ENCODE measurements around the gene MAB21L4. TPM values are rescaled to one million over a fixed set of nuclear protein-coding genes. Genes with fewer than 3 reads are reported as not detected.
A peak's percentile ranks its signal among the peaks of the same experiment; 100 is the strongest.

Gene MAB21L4
- total RNA-seq, 1 experiment from 2014 or later: 0.15 TPM

DNA sequence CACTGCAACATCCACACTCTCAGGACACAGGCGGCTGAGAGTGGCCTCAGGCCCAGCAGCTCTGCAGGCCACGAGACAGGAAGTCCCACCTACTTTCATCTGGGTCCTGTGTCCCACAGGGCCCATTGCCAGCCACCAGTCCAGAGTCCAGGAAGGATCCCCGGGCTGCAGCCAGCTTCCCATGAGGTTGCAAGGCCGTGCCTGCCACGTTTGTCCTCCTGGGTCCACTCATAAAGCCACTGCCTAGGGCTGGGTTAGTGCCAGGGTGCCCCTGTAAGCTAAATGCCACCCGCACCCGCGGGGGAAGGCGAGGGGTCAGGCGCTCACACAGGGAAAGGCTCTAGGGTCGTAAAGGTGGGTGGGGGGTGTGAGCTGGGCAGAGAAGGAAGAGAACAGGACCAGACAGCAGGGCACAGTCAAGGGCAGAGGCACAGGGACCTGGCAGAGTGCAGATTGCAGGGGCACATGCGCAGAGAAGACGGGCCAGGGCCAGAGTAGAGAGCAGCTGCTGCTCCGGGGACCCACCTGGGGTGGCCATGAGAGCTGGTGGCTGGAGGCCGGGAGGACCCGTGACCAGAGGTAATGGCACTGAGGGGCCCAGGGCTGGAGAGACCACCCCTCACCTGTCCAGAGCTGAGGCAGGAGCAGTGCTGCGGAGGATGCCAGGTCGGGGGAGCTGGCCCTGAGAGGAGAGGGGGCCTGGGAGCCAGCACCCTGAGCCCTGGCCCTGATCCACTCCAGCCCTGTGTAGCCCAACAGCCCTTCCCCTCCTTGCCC lies 19.3 kb downstream of the MAB21L4 start:
- WGBS (ENCODE audit: extremely low coverage, insufficient read length, low lambda C conversion rate): no CpG with 5 or more reads among the region's 18 CpGs
- Histone ChIP-seq H2BK20ac (ENCODE audit: low read depth, low read length, poor library complexity, severe bottlenecking) (no peak overlapping the region), H4K8ac (replicated peaks; ENCODE audit: insufficient read length, low read depth, low read length) (no peak overlapping the region), H2AK5ac (ENCODE audit: insufficient read length, low read length) (no peak overlapping the region), H4K5ac (ENCODE audit: insufficient read length, low read depth, low read length) (no peak overlapping the region), H3K27me3 (ENCODE audit: insufficient read depth, low read length) (no peaks in the 10 kb centered on the region), H2BK120ac (ENCODE audit: low read depth, low read length, poor library complexity, severe bottlenecking) (no peak overlapping the region), H3K9ac (ENCODE audit: extremely low read depth, insufficient read length, low read length) (no peak overlapping the region), H3K9me3 (ENCODE audit: control insufficient read depth, low read depth, low read length) (no peaks in the 10 kb centered on the region), H3K14ac (ENCODE audit: insufficient read depth, low read length) (peak overlapping the region; percentile 22), H3T11ph (ENCODE audit: low read length) (no peak overlapping the region), H2BK5ac (ENCODE audit: insufficient read length, low read length) (no peak overlapping the region), H3K4me2 (ENCODE audit: insufficient read depth, insufficient read length, low read length) (no peak overlapping the region), H3K27ac (ENCODE audit: insufficient read length, low read depth, low read length) (no peak overlapping the region), H4K91ac (ENCODE audit: insufficient read length, low read depth, low read length) (no peak overlapping the region), H3K23me2 (ENCODE audit: insufficient read length, low read depth, low read length, poor library complexity, severe bottlenecking) (no peaks in the 10 kb centered on the region), H3K56ac (ENCODE audit: insufficient read length, low read depth, low read length) (no peak overlapping the region), H4K20me1 (ENCODE audit: control insufficient read depth, insufficient read depth, insufficient read length) (no peaks in the 10 kb centered on the region), H2BK15ac (ENCODE audit: low read depth, low read length) (no peak overlapping the region), H3K79me1 (ENCODE audit: insufficient read depth, low read depth, low read length, poor library complexity, severe bottlenecking) (no peaks in the 10 kb centered on the region), H2AFZ (ENCODE audit: low read length) (no peak overlapping the region), H3K4me1 (ENCODE audit: insufficient read depth, low read length) (no peaks in the 10 kb centered on the region), H3K18ac (ENCODE audit: insufficient read length, low read depth, low read length) (no peak overlapping the region), H3K79me2 (ENCODE audit: insufficient read depth, low read length) (no peaks in the 10 kb centered on the region), H3K4ac (ENCODE audit: low read depth, low read length) (no peak overlapping the region), H3K23ac (ENCODE audit: insufficient read length, low read depth, low read length) (no peak overlapping the region), H2BK12ac (ENCODE audit: insufficient read length, low read depth, low read length) (no peak overlapping the region)
- TF ChIP-seq, protein P1, sequence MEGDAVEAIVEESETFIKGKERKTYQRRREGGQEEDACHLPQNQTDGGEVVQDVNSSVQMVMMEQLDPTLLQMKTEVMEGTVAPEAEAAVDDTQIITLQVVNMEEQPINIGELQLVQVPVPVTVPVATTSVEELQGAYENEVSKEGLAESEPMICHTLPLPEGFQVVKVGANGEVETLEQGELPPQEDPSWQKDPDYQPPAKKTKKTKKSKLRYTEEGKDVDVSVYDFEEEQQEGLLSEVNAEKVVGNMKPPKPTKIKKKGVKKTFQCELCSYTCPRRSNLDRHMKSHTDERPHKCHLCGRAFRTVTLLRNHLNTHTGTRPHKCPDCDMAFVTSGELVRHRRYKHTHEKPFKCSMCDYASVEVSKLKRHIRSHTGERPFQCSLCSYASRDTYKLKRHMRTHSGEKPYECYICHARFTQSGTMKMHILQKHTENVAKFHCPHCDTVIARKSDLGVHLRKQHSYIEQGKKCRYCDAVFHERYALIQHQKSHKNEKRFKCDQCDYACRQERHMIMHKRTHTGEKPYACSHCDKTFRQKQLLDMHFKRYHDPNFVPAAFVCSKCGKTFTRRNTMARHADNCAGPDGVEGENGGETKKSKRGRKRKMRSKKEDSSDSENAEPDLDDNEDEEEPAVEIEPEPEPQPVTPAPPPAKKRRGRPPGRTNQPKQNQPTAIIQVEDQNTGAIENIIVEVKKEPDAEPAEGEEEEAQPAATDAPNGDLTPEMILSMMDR (conservative IDR thresholded peaks at IDR 0.05): no peak
- Mint-ChIP-seq H3K27me3 (ENCODE audit: low read depth) (no peaks in the 10 kb centered on the region), H3K9me3 (no peaks in the 10 kb centered on the region), H3K4me3 (no peak overlapping the region), H3K36me3 (ENCODE audit: insufficient read depth in 1 of 3, low read depth in 3 of 3) (no peaks in the 10 kb centered on the region; a peak in 1 of 7 replicates), H3K4me1 (peaks cover 0 to 3% of the 10 kb centered on the region in 2 experiments; a peak in 1 of 4 replicates), H3K27ac (no peak overlapping the region)
- no peak for DNase-seq

Data from H9 (cell line).